Pancreas (tissue), 10 donors: ENCODE measurements around the gene NAGA. TPM values are rescaled to one million over a fixed set of nuclear protein-coding genes. Genes with fewer than 3 reads are reported as not detected.
"Not testable (repeated sequence)": the region's sequence is repeated elsewhere in the genome, so short reads cannot be mapped to it uniquely, and the experiment has no call there.

ENCODE experiments used
- ATAC-seq, 4 donors: fragments of 200-7000 bp; cut with Tn5 transposase; one replicate each; pipeline versions ENCODE4 v1.8.0 to v1.9.1; 2020; ENCODE audit warnings: mild to moderate bottlenecking in 4 of 4, moderate library complexity in 4 of 4
- DNase-seq, 6 donors: peaks; one replicate each; pipeline ENCODE4 v3.0.0-alpha.2; 2020
- FAIRE-seq: peaks from 2 replicates; lab custom pipeline; 2012; peaks lifted over from hg19 to GRCh38; lab: Jason Lieb, UNC
- H3K27ac ChIP-seq, 4 donors: fragments of 200-600 bp; sonication (generic); 1 replicate in 3 of 4; 2 replicates in 1 of 4; pipeline versions ENCODE4 v1.5.0 to v1.8.0; 2020
- H3K27me3 ChIP-seq, 4 donors: fragments of 200-600 bp; one replicate each; pipeline ENCODE4 v1.8.0; 2021
- H3K36me3 ChIP-seq, 3 donors: fragments of 200-600 bp; sonication (generic) in 1 of 3; one replicate each; pipeline versions ENCODE4 v1.5.0 to v1.8.0; 2020 to 2021
- H3K4me1 ChIP-seq, 3 donors: fragments of 200-600 bp; one replicate each; pipeline ENCODE4 v1.8.0; 2021
- H3K4me3 ChIP-seq, 4 donors: fragments of 200-600 bp; sonication (generic) in 2 of 4; one replicate each; pipeline versions ENCODE4 v1.5.0 to v1.8.0; 2020 to 2021
- H3K9me3 ChIP-seq, 4 donors: fragments of 200-600 bp; one replicate each; pipeline ENCODE4 v1.8.0; 2021
- WGBS, 2 donors: extraction: QIAGEN DNeasy Blood & Tissue Kit; methylation state at CpG; one replicate each; pipeline ENCODE4 v1.1.7; 2013; 5-methylcytosine and 5-hydroxymethylcytosine counted together
- intact Hi-C, 3 donors: fragments of 100-400 bp; cut with DNase I; formaldehyde crosslinking; loops; one replicate each; pipeline versions ENCODE4 v1.11.1 to v1.14.2; 2022
- polyA plus RNA-seq, 2 donors: library from polyadenylated mRNA; stranded (reverse); fragments of 200-250 nt; gene quantifications; one replicate each; pipeline ENCODE4 v1.2.3, GENCODE V29; 2013
- total RNA-seq, 6 donors: library from RNA; stranded (reverse); fragmentation: NEBNext Ultra II Directional in 4 of 6; extraction: Animal tissue kit (Norgen Biotek cat#: 25700) in 4 of 6; gene quantifications; one replicate each; pipeline versions ENCODE4 v1.2.1 to v1.2.4, GENCODE V29; 2021 to 2023
- TF ChIP-seq, protein P1 (sequence below), 4 donors: fragments of 200-600 bp; sonication (generic) in 3 of 4; IDR thresholded peaks; one replicate each; pipeline versions ENCODE4 v1.5.0 to v1.8.0; 2021; ENCODE audit warnings: antibody characterized with exemption in 4 of 4
- donor health status: healthy with polysubstance abuse.
- donor health status: DM: no; HTN: no; CAD: no; lungs with moderate emphysema.
- donor health status: DM: no; HTN: no; CAD: no.
- donor health status: control.
- donor health status: control.
- donor health status: Bipolar disorder and iron deficiency.
- donor health status: DM: yes; HTN: yes; CAD: no.
- donor health status: DM: no; HTN: no; CAD: no.
- donor health status: DM: no; HTN: no; CAD: no.
- donor health status: DM: yes; HTN: yes; CAD: no.

The NAGA gene
- 10 to 100 TPM in 1 of 6 donors, 1 to 10 TPM in 5; 3.1 to 13.9 (median 5.7) TPM for total RNA-seq
- 1 to 10 TPM; 3.2 to 7.9 TPM for polyA plus RNA-seq

DNA sequence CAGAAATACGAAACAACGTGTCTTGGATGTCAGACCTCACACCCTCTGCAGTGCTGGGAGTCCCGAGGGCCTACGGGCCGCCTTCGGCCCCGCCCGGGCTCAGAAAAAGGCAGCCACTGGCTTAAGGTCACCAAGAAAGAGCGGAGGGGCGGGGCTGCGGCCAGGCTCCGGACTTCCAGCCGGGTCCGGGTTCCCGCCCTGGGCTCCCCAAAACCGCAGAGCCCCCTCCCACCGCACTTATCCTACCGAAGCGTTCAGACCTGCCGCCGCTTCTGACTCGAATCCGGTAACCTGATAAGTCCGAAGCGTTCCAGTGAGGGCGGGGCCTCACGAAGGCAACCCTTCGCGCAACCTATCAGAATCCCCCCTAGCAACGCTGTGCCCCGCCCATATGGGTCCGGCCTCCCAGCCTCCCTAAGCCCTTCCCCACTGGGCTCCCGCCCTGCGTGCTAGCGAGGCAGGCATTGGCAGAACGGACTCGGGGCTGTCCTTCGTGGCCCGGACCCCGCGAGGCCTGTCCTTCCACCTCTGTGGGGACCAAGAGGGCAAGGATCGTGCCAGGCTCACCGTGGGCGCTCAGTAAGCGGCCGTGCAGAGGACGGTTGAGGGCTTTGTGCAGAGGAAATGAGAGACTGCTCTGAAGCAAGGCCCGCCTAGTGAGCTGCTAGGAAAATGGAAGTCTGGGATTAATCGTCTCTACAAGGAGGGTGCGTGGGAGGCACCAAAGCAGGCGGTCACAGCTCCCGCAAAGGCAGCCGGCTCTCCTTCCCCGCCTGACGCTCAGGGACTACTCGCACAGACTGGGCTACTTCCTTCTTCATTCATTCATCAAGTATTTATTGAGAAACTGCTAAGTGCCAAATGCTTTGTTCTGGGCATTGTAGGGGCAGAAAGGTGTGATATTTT is at the start of gene NAGA:
Gene NAGA (minus strand): TSS at position 296 of the 906 bp plus-strand sequence. CDS start 515 bp downstream, outside the sequence.
- Histone ChIP-seq H3K27ac (peak within 1 kb of the TSS; percentile 60 to 92 (median 88)), H3K4me1 (peaks cover 0 to 16% (median 10%) of the 10 kb centered on the region in 3 donors), H3K27me3 (no peaks in the 10 kb centered on the region), H3K4me3 (peak within 1 kb of the TSS; percentile 55 to 75 (median 68)), H3K9me3 (no peaks in the 10 kb centered on the region), H3K36me3 (no peaks in the 10 kb centered on the region)
- WGBS, 2 donors, result 0 to 1% methylated on average over 55 to 56 of the region's 56 CpGs
- FAIRE-seq (peak; percentile 92), DNase-seq (peak; percentile 93 to 99 (median 95)), ATAC-seq (peak; percentile 93 to 96 (median 94))
- TF ChIP-seq, protein P1, sequence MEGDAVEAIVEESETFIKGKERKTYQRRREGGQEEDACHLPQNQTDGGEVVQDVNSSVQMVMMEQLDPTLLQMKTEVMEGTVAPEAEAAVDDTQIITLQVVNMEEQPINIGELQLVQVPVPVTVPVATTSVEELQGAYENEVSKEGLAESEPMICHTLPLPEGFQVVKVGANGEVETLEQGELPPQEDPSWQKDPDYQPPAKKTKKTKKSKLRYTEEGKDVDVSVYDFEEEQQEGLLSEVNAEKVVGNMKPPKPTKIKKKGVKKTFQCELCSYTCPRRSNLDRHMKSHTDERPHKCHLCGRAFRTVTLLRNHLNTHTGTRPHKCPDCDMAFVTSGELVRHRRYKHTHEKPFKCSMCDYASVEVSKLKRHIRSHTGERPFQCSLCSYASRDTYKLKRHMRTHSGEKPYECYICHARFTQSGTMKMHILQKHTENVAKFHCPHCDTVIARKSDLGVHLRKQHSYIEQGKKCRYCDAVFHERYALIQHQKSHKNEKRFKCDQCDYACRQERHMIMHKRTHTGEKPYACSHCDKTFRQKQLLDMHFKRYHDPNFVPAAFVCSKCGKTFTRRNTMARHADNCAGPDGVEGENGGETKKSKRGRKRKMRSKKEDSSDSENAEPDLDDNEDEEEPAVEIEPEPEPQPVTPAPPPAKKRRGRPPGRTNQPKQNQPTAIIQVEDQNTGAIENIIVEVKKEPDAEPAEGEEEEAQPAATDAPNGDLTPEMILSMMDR (IDR thresholded peaks at IDR 0.05), result no peak
- intact Hi-C loops, result no loop called here

DNA sequence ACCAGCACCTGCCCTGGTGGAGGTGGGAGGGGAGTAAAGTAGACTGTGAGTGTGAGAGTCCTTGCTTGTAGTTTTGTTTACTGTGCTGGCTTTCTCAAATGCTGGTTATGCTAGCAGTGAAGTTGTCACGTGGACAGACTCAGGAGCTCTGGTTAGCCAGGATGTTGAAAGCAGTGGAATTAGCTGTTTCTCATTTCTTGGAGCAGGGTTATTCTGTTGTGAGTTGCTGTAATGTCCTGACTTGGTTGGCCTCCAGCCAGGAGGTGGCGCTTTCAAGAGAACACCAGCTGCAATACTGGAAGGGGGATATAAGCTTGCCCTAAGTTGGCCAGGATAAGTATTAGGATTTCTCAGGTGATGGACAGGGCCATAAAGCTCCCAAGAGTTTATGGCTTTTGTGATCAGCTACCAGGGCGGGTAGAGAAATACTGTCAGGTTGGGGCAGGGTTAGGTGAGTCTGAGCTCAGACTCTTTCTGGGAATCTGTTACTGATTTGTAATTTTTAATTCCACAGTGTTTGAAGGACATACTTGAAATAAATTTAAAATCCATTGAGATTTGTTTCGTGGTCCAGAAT is 46.3 kb upstream of the NAGA start:
- ATAC-seq, result no peak
- Histone ChIP-seq H3K4me3 (no peak overlapping the region), H3K36me3 (no peaks in the 10 kb centered on the region), H3K27me3 (no peaks in the 10 kb centered on the region), H3K9me3 (no peaks in the 10 kb centered on the region), H3K4me1 (no peaks in the 10 kb centered on the region), H3K27ac (no peak overlapping the region)
- DNase-seq, result no peak
- FAIRE-seq, result no peak
- 77 to 80% methylated on average over 4 of the region's 4 CpGs for WGBS, 2 donors
- intact Hi-C loops, result no loop called here
- TF ChIP-seq, protein P1 (IDR thresholded peaks at IDR 0.05), result no peak

DNA sequence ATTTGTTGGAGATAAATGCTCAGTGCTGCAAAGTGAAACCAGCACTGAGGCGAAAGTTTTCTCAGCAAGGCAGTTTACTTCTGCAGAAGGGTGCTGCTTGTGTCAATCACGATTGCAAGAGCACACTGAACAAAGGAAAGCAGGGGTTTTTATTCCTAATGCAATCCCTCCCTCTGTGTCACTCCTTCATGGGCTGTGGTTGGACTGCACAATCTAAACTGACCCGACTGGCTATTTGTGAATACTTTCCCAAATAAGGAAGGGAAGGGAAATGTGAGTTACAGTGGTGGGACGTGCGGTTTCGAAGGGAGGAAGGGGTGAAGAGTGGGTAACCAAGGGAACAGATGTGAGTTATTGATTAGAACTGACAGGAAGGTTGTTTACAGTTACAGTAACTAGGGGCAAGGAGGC is 44.8 kb upstream of the NAGA start:
- H3K4me1 ChIP-seq, H3K4me3 ChIP-seq, intact Hi-C loops, H3K9me3 ChIP-seq, DNase-seq, ATAC-seq, H3K36me3 ChIP-seq, H3K27me3 ChIP-seq, H3K27ac ChIP-seq, FAIRE-seq: not testable (repeated sequence)
- 68 to 70% methylated on average over 6 of the region's 6 CpGs for WGBS, 2 donors

DNA sequence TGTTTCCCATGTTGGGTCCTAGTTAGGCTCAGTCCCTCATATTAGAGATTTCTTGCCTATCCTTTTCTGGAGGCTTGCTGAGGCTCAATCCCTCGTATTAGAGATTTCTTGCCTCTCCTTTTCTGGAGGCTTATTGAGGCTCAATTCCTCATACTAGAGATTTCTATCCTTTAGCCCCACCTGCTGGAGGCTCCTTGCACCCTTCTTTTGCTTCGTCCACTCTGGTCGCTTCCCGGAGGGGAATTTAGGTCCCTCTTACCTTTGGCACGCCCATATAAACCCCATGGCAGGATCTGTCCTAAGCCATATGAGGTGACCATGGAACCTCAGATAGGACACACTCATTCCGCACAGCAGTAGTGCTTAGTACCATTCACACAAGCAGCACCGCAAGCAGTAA is 44.1 kb upstream of the NAGA start:
- H3K4me1 ChIP-seq, result no peaks in the 10 kb centered on the region
- no peak overlapping the region for H3K27ac ChIP-seq
- 73 to 82% methylated on average over 7 of the region's 7 CpGs for WGBS, 2 donors
- intact Hi-C loops, result no loop called here
- peak in 3 of 4 donors; percentile 47 to 69 (median 69) for ATAC-seq
- no peak overlapping the region for H3K4me3 ChIP-seq
- no peaks in the 10 kb centered on the region for H3K9me3 ChIP-seq
- no peak for FAIRE-seq
- H3K36me3 ChIP-seq, result no peaks in the 10 kb centered on the region
- DNase-seq, result peak in 1 of 6 donors; percentile 42
- no peaks in the 10 kb centered on the region for H3K27me3 ChIP-seq
- TF ChIP-seq, protein P1 (IDR thresholded peaks at IDR 0.05), result peak in 2 of 4 donors; percentile 14 to 21

DNA sequence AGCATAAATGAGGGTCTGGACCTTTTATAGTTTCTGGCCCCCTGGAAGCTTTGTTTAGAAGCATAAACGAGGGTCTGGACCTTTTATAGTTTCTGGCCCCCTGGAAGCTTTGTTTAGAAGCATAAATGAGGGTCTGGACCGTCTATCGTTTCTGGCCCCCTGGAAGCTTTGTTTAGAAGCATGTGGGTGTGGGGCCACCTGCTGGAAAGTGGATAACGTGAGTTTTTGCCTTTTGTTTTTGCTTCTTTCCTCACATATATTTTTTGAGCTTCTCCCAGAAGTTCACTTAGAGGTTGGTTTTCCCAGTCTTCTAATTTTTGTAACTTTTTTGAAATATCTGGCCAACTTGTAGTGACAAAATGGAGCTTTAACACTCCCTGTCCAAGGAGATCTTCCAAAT is 42.2 kb upstream of the NAGA start:
- H3K4me1 ChIP-seq, H3K9me3 ChIP-seq, FAIRE-seq, DNase-seq, intact Hi-C loops, H3K27ac ChIP-seq, H3K36me3 ChIP-seq, ATAC-seq, H3K27me3 ChIP-seq, H3K4me3 ChIP-seq: not testable (repeated sequence)
- 11 to 14% methylated on average over 4 of the region's 4 CpGs for WGBS, 2 donors
